Measurements from ENCODE around the gene SLC25A46. TPM values are rescaled to one million over a fixed set of nuclear protein-coding genes. Genes with fewer than 3 reads are reported as not detected.
"Not testable (repeated sequence)": the region's sequence is repeated elsewhere in the genome, so short reads cannot be mapped to it uniquely, and the experiment has no call there.

The SLC25A46 gene
- total and polyA plus RNA-seq, 3 donors from 2014 or later: 38.4 to 42.9 (median 42.3) TPM

GRCh38 chr5:110768138-110768860 is 29.5 kb downstream of the SLC25A46 start:
- no peak overlapping the region for H3K4me3 ChIP-seq
- H3K27me3 ChIP-seq: no peaks in the 10 kb centered on the region
- TF ChIP-seq POLR2A (IDR thresholded peaks at IDR 0.05) (no peak), CTCF (IDR thresholded peaks at IDR 0.05) (no peak)
- no peaks in the 10 kb centered on the region for H3K4me1 ChIP-seq
- no peak overlapping the region for H3K27ac ChIP-seq
- no peaks in the 10 kb centered on the region for H3K36me3 ChIP-seq (ENCODE audit: low read depth, missing control alignments)
- 78 to 81% methylated on average over 4 of the region's 4 CpGs for WGBS, 2 donors
- intact Hi-C loops (cut with DNase I; ENCODE audit: low total_unique reads): no loop called here
- no peak for DNase-seq
- no peaks in the 10 kb centered on the region for H3K9me3 ChIP-seq

- DNase-seq: no peak
- Histone ChIP-seq H3K4me1 (no peaks in the 10 kb centered on the region), H3K9me3 (no peaks in the 10 kb centered on the region), H3K27me3 (no peaks in the 10 kb centered on the region), H3K27ac (no peak overlapping the region), H3K36me3 (ENCODE audit: low read depth, missing control alignments) (no peaks in the 10 kb centered on the region), H3K4me3 (no peak overlapping the region)
- WGBS, 2 donors: 58 to 59% methylated on average over 5 of the region's 5 CpGs
- TF ChIP-seq POLR2A (IDR thresholded peaks at IDR 0.05): no peak
- TF ChIP-seq CTCF (IDR thresholded peaks at IDR 0.05): no peak
- intact Hi-C loops (cut with DNase I; ENCODE audit: low total_unique reads): no loop called here
Measured at GRCh38 chr5:110769000-110769681, 30.3 kb downstream of the SLC25A46 start.

GRCh38 chr5:110770286-110770685 is 31.5 kb downstream of the SLC25A46 start:
- Histone ChIP-seq H3K9me3 (no peaks in the 10 kb centered on the region), H3K36me3 (ENCODE audit: low read depth, missing control alignments) (no peaks in the 10 kb centered on the region), H3K4me1 (no peaks in the 10 kb centered on the region), H3K27me3 (no peaks in the 10 kb centered on the region), H3K4me3 (no peak overlapping the region), H3K27ac (no peak overlapping the region)
- no peak for DNase-seq
- TF ChIP-seq CTCF (IDR thresholded peaks at IDR 0.05): no peak
- no peak for TF ChIP-seq POLR2A (IDR thresholded peaks at IDR 0.05)
- intact Hi-C loops (cut with DNase I; ENCODE audit: low total_unique reads): no loop called here

GRCh38 chr5:110784901-110785300 is 46.1 kb downstream of the SLC25A46 start:
- no peaks in the 10 kb centered on the region for H3K36me3 ChIP-seq (ENCODE audit: low read depth, missing control alignments)
- TF ChIP-seq POLR2A (IDR thresholded peaks at IDR 0.05): no peak
- no peak for TF ChIP-seq CTCF (IDR thresholded peaks at IDR 0.05)
- H3K9me3 ChIP-seq: no peaks in the 10 kb centered on the region
- intact Hi-C loops (cut with DNase I; ENCODE audit: low total_unique reads): no loop called here
- H3K27ac ChIP-seq: no peak overlapping the region
- DNase-seq: no peak
- no peaks in the 10 kb centered on the region for H3K27me3 ChIP-seq
- no peaks in the 10 kb centered on the region for H3K4me1 ChIP-seq
- no peak overlapping the region for H3K4me3 ChIP-seq

- no peak overlapping the region for H3K27ac ChIP-seq
- no peak overlapping the region for H3K4me3 ChIP-seq
- intact Hi-C loops (cut with DNase I; ENCODE audit: low total_unique reads): no loop called here
- DNase-seq: no peak
- TF ChIP-seq CTCF (IDR thresholded peaks at IDR 0.05): no peak
- TF ChIP-seq POLR2A (IDR thresholded peaks at IDR 0.05): no peak
- WGBS, 2 donors: 60% methylated on average over 1 of the region's 1 CpG
- H3K4me1 ChIP-seq: no peaks in the 10 kb centered on the region
- no peaks in the 10 kb centered on the region for H3K36me3 ChIP-seq (ENCODE audit: low read depth, missing control alignments)
- no peaks in the 10 kb centered on the region for H3K27me3 ChIP-seq
- H3K9me3 ChIP-seq: no peaks in the 10 kb centered on the region
Measured at GRCh38 chr5:110785356-110785755, 46.5 kb downstream of the SLC25A46 start.

GRCh38 chr5:110788006-110788405 is 49.2 kb downstream of the SLC25A46 start:
- 92 to 94% methylated on average over 3 of the region's 3 CpGs for WGBS, 2 donors
- DNase-seq; H3K4me1 ChIP-seq; H3K36me3 ChIP-seq (ENCODE audit: low read depth, missing control alignments); H3K27me3 ChIP-seq; H3K27ac ChIP-seq; intact Hi-C loops (cut with DNase I; ENCODE audit: low total_unique reads); H3K9me3 ChIP-seq; H3K4me3 ChIP-seq: not testable (repeated sequence)

All from testis (tissue), 3 donors.